Heart right ventricle (tissue), 16 donors: ENCODE measurements around the gene PIH1D2. TPM values are rescaled to one million over a fixed set of nuclear protein-coding genes. Genes with fewer than 3 reads are reported as not detected.
"Not testable (repeated sequence)": the region's sequence is repeated elsewhere in the genome, so short reads cannot be mapped to it uniquely, and the experiment has no call there.

Experiments
- ATAC-seq, 8 donors: fragments of 200-7000 bp; cut with Tn5 transposase; one replicate each; pipeline ENCODE4 v1.9.1; 2020; ENCODE audit warnings: mild to moderate bottlenecking in 8 of 8, moderate library complexity in 8 of 8, moderate number of reproducible peaks in 1 of 8
- DNase-seq, 2 donors: peaks; one replicate each; pipeline ENCODE4 v3.0.0-alpha.2; 2020
- H3K27ac ChIP-seq, 10 donors: fragments of 200-600 bp; sonication (generic) in 2 of 10; one replicate each; pipeline versions ENCODE4 v1.5.0 to v1.8.0; 2020 to 2022; ENCODE audit warnings: mild to moderate bottlenecking in 3 of 10
- H3K27me3 ChIP-seq, 7 donors: fragments of 200-600 bp; one replicate each; pipeline ENCODE4 v1.8.0; 2021 to 2022; ENCODE audit warnings: mild to moderate bottlenecking in 2 of 7
- H3K36me3 ChIP-seq, 9 donors: fragments of 200-600 bp; sonication (generic) in 1 of 9; one replicate each; pipeline versions ENCODE4 v1.5.0 to v1.8.0; 2020 to 2022; ENCODE audit warnings: mild to moderate bottlenecking in 2 of 9
- H3K4me1 ChIP-seq, 9 donors: fragments of 200-600 bp; sonication (generic) in 1 of 9; one replicate each; pipeline versions ENCODE4 v1.5.0 to v1.8.0; 2020 to 2022; ENCODE audit warnings: mild to moderate bottlenecking in 4 of 9
- H3K4me3 ChIP-seq, 10 donors: fragments of 200-600 bp; sonication (generic) in 2 of 10; one replicate each; pipeline versions ENCODE4 v1.5.0 to v1.8.0; 2020 to 2022; ENCODE audit warnings: mild to moderate bottlenecking in 7 of 10, moderate library complexity in 2 of 10
- H3K9me3 ChIP-seq, 11 donors: fragments of 200-600 bp in 10 of 11; sonication (generic) in 2 of 11; one replicate each; pipeline versions ENCODE4 v1.5.0 to v1.8.0; 2013 to 2022; ENCODE audit warnings: mild to moderate bottlenecking in 2 of 11, control low read depth in 1 of 11, moderate library complexity in 1 of 11
- CTCF ChIP-seq, 9 donors: fragments of 200-600 bp; sonication (generic) in 2 of 9; IDR thresholded peaks; one replicate each; pipeline versions ENCODE4 v1.5.0 to v1.8.0; 2021 to 2022; ENCODE audit warnings: antibody characterized with exemption in 9 of 9, mild to moderate bottlenecking in 5 of 9, moderate library complexity in 1 of 9
- WGBS, 2 donors: extraction: QIAGEN DNeasy Blood & Tissue Kit; methylation state at CpG; one replicate each; pipeline ENCODE4 v1.1.7; 2013; ENCODE audit warnings: inconsistent platforms in 1 of 2; 5-methylcytosine and 5-hydroxymethylcytosine counted together
- intact Hi-C, 10 donors: fragments of 100-400 bp; cut with DNase I; formaldehyde crosslinking; loops; one replicate each; pipeline versions ENCODE4 v1.11.1 to v1.14.2; 2022
- polyA plus RNA-seq, 2 donors: library from polyadenylated mRNA; stranded (reverse); fragments of 200-250 nt; gene quantifications; one replicate each; pipeline ENCODE4 v1.2.3, GENCODE V29; 2013
- total RNA-seq, 10 donors: library from RNA; stranded (reverse); fragmentation: NEBNext Ultra II Directional in 3 of 10; extraction: Animal tissue kit (Norgen Biotek cat#: 25700) in 3 of 10; gene quantifications; one replicate each; pipeline versions ENCODE4 v1.2.1 to v1.2.4, GENCODE V29; 2021 to 2023
- donor health status: Arrhythmogenic right ventricular cardiomyopathy.
- donor health status: ischemic (EF 13 %, LVEDD 7.1; RV severe dilation, severe dysfunction).
- donor health status: healthy with polysubstance abuse.
- donor health status: DM: no; HTN: yes; CAD: no.
- donor health status: DM: no; HTN: no; CAD: no.
- donor health status: ischemic (EF 25% LVEDD 6.9; RV normal size, moderate dysfunction).
- donor health status: ischemic (EF 25% LVEDD 5.7; RV mildly dilated, moderate dysfunction).
- donor health status: healthy.
- donor health status: DM: yes; HTN: yes; CAD: no.
- donor health status: Ischemic cardiomyopathy.
- donor health status: ischemic (EF 35%, LVEDD 5.7; RV mildly dilated, moderate dysfunction).
- donor health status: nonischemic (EF 11% LVEDD 7.7; RV severe dilation, severe dysfunction).
- donor health status: DM: yes; HTN: yes; CAD: no.
- donor health status: PGD.
- donor health status: ischemic (EF 29% LVEDD 5.4; RV normal size, mild dysfunction).
- donor health status: nonischemic (EF 23%, LVEDD 6.1; RV moderate dilation, normal function).

The PIH1D2 gene
- total and polyA plus RNA-seq, 12 donors, result 1.0 to 3.5 (median 1.9) TPM

- Histone ChIP-seq H3K27ac (no peak overlapping the region), H3K36me3 (peaks cover 0 to 98% (median 55%) of the 10 kb centered on the region in 9 donors), H3K4me3 (no peak overlapping the region), H3K4me1 (peaks cover 0 to 15% (median 0%) of the 10 kb centered on the region in 9 donors), H3K9me3 (no peaks in the 10 kb centered on the region), H3K27me3 (no peaks in the 10 kb centered on the region)
- DNase-seq, result no peak
- 96 to 98% methylated on average over 3 of the region's 3 CpGs for WGBS, 2 donors
- no peak for ATAC-seq
- TF ChIP-seq CTCF (IDR thresholded peaks at IDR 0.05), result no peak
- intact Hi-C loops, result no loop called here
These were observed 39.9 kb downstream of the PIH1D2 start for GRCh38 chr11:112033902-112034301.

GRCh38 chr11:112029460-112029859, 44.4 kb downstream of the PIH1D2 start:
- Histone ChIP-seq H3K27me3 (no peaks in the 10 kb centered on the region), H3K9me3 (no peaks in the 10 kb centered on the region), H3K36me3 (peaks cover 0 to 67% (median 42%) of the 10 kb centered on the region in 9 donors), H3K4me1 (peaks cover 0 to 24% (median 8%) of the 10 kb centered on the region in 9 donors), H3K4me3 (no peak overlapping the region), H3K27ac (no peak overlapping the region)
- WGBS, 2 donors, result 92 to 95% methylated on average over 2 of the region's 2 CpGs
- no peak for ATAC-seq
- TF ChIP-seq CTCF (IDR thresholded peaks at IDR 0.05), result no peak
- intact Hi-C loops, result loop anchor here in 1 of 10 donors (5.0 kb wide), 1 partner anchor 43 kb away; the partner anchor contains the start of genes NKAPD1 and PIH1D2
- DNase-seq, result no peak

GRCh38 chr11:112026784-112027410, 46.9 kb downstream of the PIH1D2 start:
- intact Hi-C loops, result loop anchor here in 1 of 10 donors (5.0 kb wide), 1 partner anchor 45 kb away; the partner anchor contains the start of genes NKAPD1 and PIH1D2
- Histone ChIP-seq H3K4me3 (peak overlapping the region in 2 of 10 donors; percentile 89 to 93), H3K36me3 (peaks cover 0 to 41% (median 24%) of the 10 kb centered on the region in 9 donors), H3K4me1 (peaks cover 0 to 42% (median 14%) of the 10 kb centered on the region in 9 donors)
- H3K27me3 ChIP-seq, H3K9me3 ChIP-seq, DNase-seq, H3K27ac ChIP-seq, ATAC-seq: not testable (repeated sequence)
- 89 to 93% methylated on average over 22 to 37 of the region's 49 CpGs for WGBS, 2 donors

- 0% methylated on average over 8 of the region's 8 CpGs for WGBS, 2 donors
- Histone ChIP-seq H3K27me3 (no peaks in the 10 kb centered on the region), H3K36me3 (peaks cover 0 to 40% (median 13%) of the 10 kb centered on the region in 9 donors), H3K9me3 (no peaks in the 10 kb centered on the region), H3K4me1 (peaks cover 0 to 48% (median 14%) of the 10 kb centered on the region in 9 donors), H3K27ac (peak overlapping the region; percentile 88 to 96 (median 93)), H3K4me3 (peak overlapping the region; percentile 49 to 99 (median 84))
- ATAC-seq, result peak in 6 of 8 donors; percentile 4 to 38 (median 22)
- no peak for DNase-seq
- no peak for TF ChIP-seq CTCF (IDR thresholded peaks at IDR 0.05)
- intact Hi-C loops, result loop anchor here in 1 of 10 donors (5.0 kb wide), 1 partner anchor 47 kb away; the partner anchor contains the start of genes NKAPD1 and PIH1D2
These were observed 48.1 kb downstream of the PIH1D2 start for GRCh38 chr11:112025707-112026106.
